HuH-7.5 (cell line): ENCODE measurements around the gene ADAMTSL2.

ENCODE experiments used
- DNase-seq: peaks from one replicate; pipeline ENCODE4 v3.0.0; 2011; ENCODE audit warnings: low spot score

ADAMTSL2 gene

GRCh38 chr9:133534346-133535291, at the start of gene ADAMTSL2:
Gene ADAMTSL2 (plus strand): TSS chr9:133534704. CDS start chr9:133536713, 2,009 bp downstream.
- DNase-seq, result no peak

GRCh38 chr9:133485531-133486260, 48.8 kb upstream of the ADAMTSL2 start:
- DNase-seq, result no peak

- DNase-seq, result no peak
These were observed 47.2 kb upstream of the ADAMTSL2 start for GRCh38 chr9:133487331-133487725.

GRCh38 chr9:133488686-133489252, 45.7 kb upstream of the ADAMTSL2 start:
- DNase-seq, result no peak

GRCh38 chr9:133489253-133490190, 45.0 kb upstream of the ADAMTSL2 start:
- no peak for DNase-seq

GRCh38 chr9:133490201-133490681, 44.3 kb upstream of the ADAMTSL2 start:
- no peak for DNase-seq

GRCh38 chr9:133490865-133491655, 43.4 kb upstream of the ADAMTSL2 start:
- no peak for DNase-seq

- DNase-seq, result no peak
These were observed 42.9 kb upstream of the ADAMTSL2 start for GRCh38 chr9:133491656-133491925.

- no peak for DNase-seq
These were observed 42.2 kb upstream of the ADAMTSL2 start for GRCh38 chr9:133492061-133493021.

- no peak for DNase-seq
These were observed 41.1 kb upstream of the ADAMTSL2 start for GRCh38 chr9:133493428-133493827.

- no peak for DNase-seq
These were observed 40.5 kb upstream of the ADAMTSL2 start for GRCh38 chr9:133493845-133494540.

GRCh38 chr9:133494636-133495326, 39.7 kb upstream of the ADAMTSL2 start:
- DNase-seq, result no peak

- no peak for DNase-seq
These were observed 38.9 kb upstream of the ADAMTSL2 start for GRCh38 chr9:133495327-133496293.

GRCh38 chr9:133496861-133497842, 37.4 kb upstream of the ADAMTSL2 start:
- DNase-seq, result no peak

GRCh38 chr9:133499132-133499891, 35.2 kb upstream of the ADAMTSL2 start:
- no peak for DNase-seq
